Glomerular endothelial cell (primary cell): Measurements from ENCODE around the gene ALDH1B1. TPM values are rescaled to one million over a fixed set of nuclear protein-coding genes. Genes with fewer than 3 reads are reported as not detected.
"Not testable (repeated sequence)": the region's sequence is repeated elsewhere in the genome, so short reads cannot be mapped to it uniquely, and the experiment has no call there.

Source experiments
- DNase-seq: peaks from one replicate; pipeline ENCODE4 v3.0.0-alpha.2; 2011; ENCODE audit warnings: low read depth, low spot score; ENCODE audit errors: extremely low read depth
- total RNA-seq: library from RNA; depleted of rRNA; stranded (reverse); fragments of >200 nt; gene quantifications from 2 replicates; pipeline ENCODE4 v1.2.3, GENCODE V29; 2015

ALDH1B1 gene
- total RNA-seq, 1 donor from 2014 or later = 28.9 TPM

- no peak for DNase-seq
Measured at GRCh38 chr9:38360839-38361472, 31.5 kb upstream of the ALDH1B1 start.

- no peak for DNase-seq
Measured at GRCh38 chr9:38361473-38361850, 31.0 kb upstream of the ALDH1B1 start.

- peak; percentile 33 for DNase-seq
Measured at GRCh38 chr9:38362852-38363588, 29.5 kb upstream of the ALDH1B1 start.

GRCh38 chr9:38363589-38363925 is 28.9 kb upstream of the ALDH1B1 start:
- DNase-seq = no peak

GRCh38 chr9:38367898-38368297 is 24.6 kb upstream of the ALDH1B1 start:
- DNase-seq = no peak

GRCh38 chr9:38368731-38369130 is 23.8 kb upstream of the ALDH1B1 start:
- no peak for DNase-seq

GRCh38 chr9:38370176-38370575 is 22.3 kb upstream of the ALDH1B1 start:
- DNase-seq = no peak

GRCh38 chr9:38371495-38371894 is 21.0 kb upstream of the ALDH1B1 start:
- DNase-seq = no peak

GRCh38 chr9:38372762-38373619 is 19.5 kb upstream of the ALDH1B1 start:
- no peak for DNase-seq

GRCh38 chr9:38373679-38374078 is 18.8 kb upstream of the ALDH1B1 start:
- no peak for DNase-seq

GRCh38 chr9:38374847-38375571 is 17.5 kb upstream of the ALDH1B1 start:
- no peak for DNase-seq

GRCh38 chr9:38375572-38375963 is 16.9 kb upstream of the ALDH1B1 start:
- DNase-seq = no peak

GRCh38 chr9:38376021-38376670 is 16.4 kb upstream of the ALDH1B1 start:
- DNase-seq = no peak

GRCh38 chr9:38377336-38378083 is 15.0 kb upstream of the ALDH1B1 start:
- DNase-seq = not testable (repeated sequence)

GRCh38 chr9:38380230-38380871 is 12.2 kb upstream of the ALDH1B1 start:
- DNase-seq = no peak

- DNase-seq = no peak
Measured at GRCh38 chr9:38380872-38381534, 11.5 kb upstream of the ALDH1B1 start.

GRCh38 chr9:38382141-38382540 is 10.4 kb upstream of the ALDH1B1 start:
- no peak for DNase-seq

- no peak for DNase-seq
Measured at GRCh38 chr9:38384990-38385848, 7.3 kb upstream of the ALDH1B1 start.
